IMR-90 (cell line): ENCODE measurements around the gene ACKR2.

Experiments
- POLR2A ChIP-seq: IDR thresholded peaks from 2 replicates; pipeline ENCODE4 v1.6.1; 2012; ENCODE audit warnings: mild to moderate bottlenecking, low read depth, low read length
- RCOR1 ChIP-seq: IDR thresholded peaks from 2 replicates; pipeline ENCODE4 v1.6.1; 2012; ENCODE audit warnings: mild to moderate bottlenecking, low read length, improper control_type of control experiment; ENCODE audit not compliant: insufficient replicate concordance

GRCh38 chr3:42852441-42852840 is 43.2 kb downstream of the ACKR2 start:
- TF ChIP-seq POLR2A (no peak), RCOR1 (no peak)
